Stimulated activated CD4-positive, alpha-beta T cell treated with anti-CD3 and anti-CD28 coated beads, Interleukin-2, amount 100 ng/mL, for 4 hours (primary cell): ENCODE data around the gene CBLB.

ENCODE experiments used
- DNase-seq: peaks from one replicate; pipeline ENCODE4 v3.0.0-alpha.2; 2020; ENCODE audit warnings: low read depth

Gene CBLB

DNA sequence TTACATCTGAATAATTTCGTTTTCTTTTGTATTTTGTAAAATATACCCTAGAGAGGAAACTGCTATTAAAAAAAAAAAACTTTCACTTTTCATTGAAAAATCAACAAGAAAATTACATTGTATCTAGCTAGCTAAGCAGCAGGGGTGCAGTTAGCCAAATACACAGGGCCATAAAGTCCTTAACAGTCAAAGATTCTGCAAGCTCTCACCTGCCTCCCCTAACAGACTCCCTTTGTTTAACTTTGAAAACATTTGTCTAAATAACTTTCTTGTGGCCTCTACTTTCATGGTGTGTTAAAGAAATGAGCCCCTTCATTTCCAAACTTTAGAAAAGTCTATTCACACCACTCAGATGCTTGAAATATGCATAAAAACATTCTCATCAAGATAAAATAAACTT lies 23.3 kb downstream of the CBLB start:
- DNase-seq, result no peak

- no peak for DNase-seq
Observed at GRCh38 chr3:105844704-105845103, 24.1 kb downstream of the CBLB start.

- no peak for DNase-seq
Observed at GRCh38 chr3:105843994-105844393, 24.8 kb downstream of the CBLB start.

DNA sequence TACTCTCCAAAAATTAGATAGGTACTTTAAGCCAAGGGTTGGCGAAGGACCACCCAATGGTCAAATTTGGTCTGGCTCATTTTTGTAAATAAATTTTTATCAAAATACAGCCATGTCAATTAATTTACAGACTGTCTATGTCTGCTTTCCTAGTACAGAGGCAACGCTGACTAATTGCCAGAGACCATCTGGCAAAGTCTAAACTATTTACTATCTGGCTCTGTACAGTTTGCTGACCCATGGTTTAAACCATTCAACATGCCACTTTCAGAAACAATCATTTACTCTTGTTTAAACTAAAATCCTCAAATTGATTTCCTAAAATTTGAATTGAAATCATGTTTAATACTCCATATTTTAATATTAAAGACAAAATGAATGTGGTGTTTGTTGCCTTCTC lies 25.9 kb downstream of the CBLB start:
- no peak for DNase-seq

GRCh38 chr3:105842449-105842848 lies 26.4 kb downstream of the CBLB start:
- no peak for DNase-seq

- DNase-seq, result no peak
Observed at GRCh38 chr3:105837947-105838346, 30.9 kb downstream of the CBLB start.

- no peak for DNase-seq
Observed at GRCh38 chr3:105837143-105837740, 31.6 kb downstream of the CBLB start.

DNA sequence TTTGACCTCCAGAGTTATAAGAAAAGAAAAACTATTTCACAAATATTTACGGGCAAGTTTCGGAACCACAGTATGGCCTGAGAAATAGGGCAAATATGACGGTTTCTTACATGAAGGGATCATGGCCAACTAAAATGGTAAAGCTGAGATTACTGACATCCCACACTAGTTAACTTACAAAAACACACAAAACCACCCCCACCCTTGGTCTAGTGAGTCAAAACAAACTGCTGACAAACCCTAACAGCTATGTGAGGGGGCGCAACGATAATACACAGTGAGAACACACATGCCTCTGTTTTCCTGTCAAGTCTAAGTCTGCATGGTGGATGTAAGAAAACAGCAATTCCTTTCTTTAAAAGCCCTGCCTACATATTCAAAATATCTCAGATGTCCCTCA lies 32.3 kb downstream of the CBLB start:
- no peak for DNase-seq

DNA sequence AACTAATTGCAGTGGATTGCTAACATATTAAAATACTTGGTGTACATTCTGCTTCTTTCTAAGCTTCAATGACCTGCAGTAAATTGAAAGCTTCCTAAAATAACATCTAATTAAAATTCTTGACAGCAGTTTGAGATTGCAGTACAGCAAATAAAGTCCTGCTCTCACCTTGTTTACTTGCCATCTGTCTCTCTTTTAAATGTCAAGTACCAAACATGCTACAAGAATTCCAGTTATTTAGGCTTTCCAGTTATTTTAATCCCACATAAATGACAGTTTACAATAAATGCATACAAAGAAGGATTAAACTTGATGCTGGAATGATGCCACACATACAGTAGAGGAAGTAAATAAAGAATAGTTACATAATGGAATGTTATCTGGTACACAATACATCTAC lies 33.2 kb downstream of the CBLB start:
- no peak for DNase-seq

- no peak for DNase-seq
Observed at GRCh38 chr3:105834768-105835167, 34.0 kb downstream of the CBLB start.

- no peak for DNase-seq
Observed at GRCh38 chr3:105832644-105833043, 36.2 kb downstream of the CBLB start.

DNA sequence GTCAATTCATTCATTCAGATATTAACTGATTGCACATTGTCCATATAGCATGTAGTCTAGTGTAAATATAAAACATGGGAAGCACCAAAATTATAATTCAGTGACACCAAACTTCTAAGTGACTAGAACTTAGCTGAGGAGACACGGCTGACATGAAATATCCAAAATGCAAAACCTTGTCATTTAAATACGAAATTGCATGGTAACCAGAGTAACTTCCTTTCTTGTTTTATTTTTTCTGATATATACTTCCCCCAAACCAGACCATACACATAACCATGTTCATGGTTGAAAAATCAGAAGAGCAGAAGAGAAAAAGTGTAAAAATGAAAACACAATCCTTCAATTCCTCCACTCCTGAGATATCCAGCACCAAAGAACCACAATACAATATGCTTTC lies 38.0 kb downstream of the CBLB start:
- DNase-seq, result no peak

DNA sequence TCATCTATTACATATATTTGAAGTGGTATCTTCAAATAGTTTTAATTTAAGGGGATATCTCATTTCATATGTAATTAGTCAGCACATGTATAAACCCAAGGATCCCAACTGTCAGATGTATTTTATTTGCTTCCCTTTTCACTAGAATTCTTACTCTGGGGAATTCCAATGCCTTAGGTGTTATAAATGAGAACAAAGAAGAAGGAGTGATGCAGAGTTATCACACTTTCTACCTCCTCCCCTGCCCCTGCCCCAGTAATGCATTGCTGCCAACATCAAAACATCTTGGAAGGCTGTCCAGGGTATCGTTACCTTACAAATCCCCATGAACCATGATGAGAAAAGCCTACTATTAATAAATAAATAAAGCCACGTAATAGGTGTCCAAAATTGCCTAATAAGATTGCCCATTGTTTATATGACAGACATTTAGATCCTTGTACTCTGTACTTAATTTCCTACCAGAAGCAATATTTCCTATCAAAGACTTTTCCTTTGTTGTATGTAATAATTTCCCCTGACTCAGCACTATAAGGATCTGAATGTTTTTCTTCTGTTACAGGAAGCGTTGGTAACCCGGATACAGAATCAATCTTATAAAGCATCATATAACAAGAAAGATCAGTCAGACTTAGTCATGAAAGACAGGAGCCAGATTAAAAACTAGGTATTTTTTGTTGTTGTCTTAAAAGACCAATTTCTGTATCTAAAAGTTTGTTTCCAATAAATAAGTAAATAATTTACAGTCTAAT lies 38.8 kb downstream of the CBLB start:
- no peak for DNase-seq

GRCh38 chr3:105829229-105829628 lies 39.6 kb downstream of the CBLB start:
- DNase-seq, result no peak

DNA sequence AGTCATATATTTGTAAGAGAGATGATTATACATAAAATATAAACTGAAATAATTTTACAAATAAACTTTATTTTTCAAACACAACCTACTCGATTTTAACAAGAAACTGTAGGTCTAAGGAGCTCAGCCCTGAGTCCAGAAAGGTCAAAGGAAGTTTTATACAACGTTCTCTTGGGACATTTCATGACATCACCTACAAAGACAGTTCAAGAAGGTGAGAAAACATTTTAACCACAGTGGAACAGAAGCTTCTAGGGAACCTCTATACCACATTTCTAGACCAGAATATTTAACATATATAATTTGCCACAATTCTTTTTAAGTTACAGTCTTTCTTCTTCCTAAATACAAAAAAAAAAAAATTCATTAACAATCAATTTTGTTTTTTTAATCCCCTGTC lies 40.1 kb downstream of the CBLB start:
- no peak for DNase-seq

GRCh38 chr3:105827959-105828358 lies 40.9 kb downstream of the CBLB start:
- no peak for DNase-seq

- no peak for DNase-seq
Observed at GRCh38 chr3:105826778-105827634, 41.8 kb downstream of the CBLB start.

- no peak for DNase-seq
Observed at GRCh38 chr3:105824129-105824528, 44.7 kb downstream of the CBLB start.

DNA sequence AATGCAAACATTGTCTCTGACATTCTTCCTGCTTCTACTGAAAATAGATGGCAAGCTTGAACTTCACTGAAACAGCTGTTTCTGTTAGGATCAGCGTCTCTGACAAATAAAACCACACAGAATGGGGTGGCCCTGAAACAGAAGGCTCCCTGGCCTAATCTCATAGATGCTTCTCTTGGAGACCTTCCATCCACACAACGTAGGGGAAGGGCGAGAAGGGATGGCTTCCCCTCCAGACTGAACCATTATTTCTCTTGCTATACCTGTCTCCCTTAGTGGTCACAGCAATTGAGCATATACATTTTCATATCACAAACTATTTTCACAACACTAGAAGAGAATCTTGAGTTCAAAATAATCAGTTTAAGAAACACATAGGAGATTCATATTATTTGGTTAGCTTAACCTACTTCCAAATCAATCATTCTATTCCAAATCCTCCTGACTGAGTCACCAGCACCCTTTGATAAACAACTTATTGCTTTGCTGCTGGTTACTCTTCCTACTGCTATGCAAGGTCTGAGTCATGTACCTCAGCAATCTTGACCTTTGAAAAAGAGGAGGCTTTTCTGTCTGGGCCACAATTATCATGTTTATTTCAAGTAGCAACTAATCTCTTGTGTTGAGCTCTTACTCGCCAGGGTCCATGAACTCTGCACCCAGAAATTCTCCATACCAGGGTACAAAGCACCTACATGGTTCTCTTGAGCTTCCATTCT lies 45.5 kb downstream of the CBLB start:
- DNase-seq, result no peak

GRCh38 chr3:105822171-105823123 lies 46.4 kb downstream of the CBLB start:
- no peak for DNase-seq

DNA sequence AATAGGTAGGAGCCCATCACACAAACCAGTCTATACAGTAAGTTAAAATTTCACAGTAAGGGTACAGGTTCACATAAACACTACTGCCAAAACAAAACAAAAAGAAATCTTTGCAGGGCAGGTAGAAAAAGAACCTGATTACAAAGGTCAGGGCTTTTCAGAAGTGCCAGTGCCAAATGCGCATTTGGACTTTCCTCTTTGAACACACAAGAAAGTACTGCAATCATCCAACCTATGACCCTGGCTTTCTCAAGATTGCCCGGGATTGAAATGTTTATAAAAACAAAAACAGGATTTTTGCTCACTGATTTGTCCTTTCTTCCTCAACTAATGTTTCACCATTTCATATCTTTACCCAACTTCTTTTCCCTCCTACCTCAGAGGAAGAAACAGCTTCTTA lies 47.4 kb downstream of the CBLB start:
- DNase-seq, result no peak
